ENCODE measurements around the gene EHHADH. TPM values are rescaled to one million over a fixed set of nuclear protein-coding genes. Genes with fewer than 3 reads are reported as not detected.

The EHHADH gene
- total and polyA plus RNA-seq, 4 donors: 2.8 to 11.1 (median 6.3) TPM

- DNase-seq: no peak
- H3K4me3 ChIP-seq: no peak overlapping the region
- WGBS, 2 donors: 95 to 96% methylated on average over 4 of the region's 4 CpGs
- H3K9ac ChIP-seq (ENCODE audit: insufficient read depth in 1 of 2, low read length in 2 of 2): no peak overlapping the region
- ATAC-seq (ENCODE audit: insufficient read depth, low FRiP score): no peak
- no peak for TF ChIP-seq CTCF (IDR thresholded peaks at IDR 0.05; ENCODE audit: control extremely low read depth, extremely low read depth)
- H3K27ac ChIP-seq (ENCODE audit: low read depth in 1 of 2, low read length in 1 of 2): no peak overlapping the region
- H3K9me3 ChIP-seq (ENCODE audit: control insufficient read depth in 4 of 4, insufficient read depth in 3 of 4, low read length in 3 of 4): no peaks in the 10 kb centered on the region
- no peaks in the 10 kb centered on the region for H3K27me3 ChIP-seq (ENCODE audit: control insufficient read depth in 3 of 3, insufficient read depth in 3 of 3, low read length in 2 of 3)
- no peaks in the 10 kb centered on the region for H3K4me1 ChIP-seq (ENCODE audit: control insufficient read depth in 5 of 5, insufficient read depth in 5 of 5, low read length in 5 of 5)
- no peaks in the 10 kb centered on the region for H3K36me3 ChIP-seq (ENCODE audit: control insufficient read depth in 4 of 4, insufficient read depth in 4 of 4, low read length in 4 of 4)
These were observed 43.2 kb downstream of the EHHADH start for GRCh38 chr3:185210621-185211142.

GRCh38 chr3:185208823-185209222, 45.0 kb downstream of the EHHADH start:
- Histone ChIP-seq H3K9ac (ENCODE audit: insufficient read depth in 1 of 2, low read length in 2 of 2) (no peak overlapping the region), H3K36me3 (ENCODE audit: control insufficient read depth in 4 of 4, insufficient read depth in 4 of 4, low read length in 4 of 4) (peaks cover 0 to 2% (median 0%) of the 10 kb centered on the region in 4 donors), H3K27me3 (ENCODE audit: control insufficient read depth in 3 of 3, insufficient read depth in 3 of 3, low read length in 2 of 3) (no peaks in the 10 kb centered on the region), H3K4me1 (ENCODE audit: control insufficient read depth in 5 of 5, insufficient read depth in 5 of 5, low read length in 5 of 5) (no peaks in the 10 kb centered on the region), H3K4me3 (no peak overlapping the region), H3K9me3 (ENCODE audit: control insufficient read depth in 4 of 4, insufficient read depth in 3 of 4, low read length in 3 of 4) (no peaks in the 10 kb centered on the region), H3K27ac (ENCODE audit: low read depth in 1 of 2, low read length in 1 of 2) (no peak overlapping the region)
- no peak for ATAC-seq (ENCODE audit: insufficient read depth, low FRiP score)
- no peak for TF ChIP-seq CTCF (IDR thresholded peaks at IDR 0.05; ENCODE audit: control extremely low read depth, extremely low read depth)
- no peak for DNase-seq
- 92 to 98% methylated on average over 1 of the region's 1 CpG for WGBS, 2 donors

GRCh38 chr3:185207931-185208746, 45.7 kb downstream of the EHHADH start:
- no peak for DNase-seq

More at GRCh38 chr3:185207931-185208746, 45.7 kb downstream of the EHHADH start:
- Histone ChIP-seq H3K36me3 (ENCODE audit: control insufficient read depth in 4 of 4, insufficient read depth in 4 of 4, low read length in 4 of 4) (peaks cover 0 to 2% (median 0%) of the 10 kb centered on the region in 4 donors), H3K4me1 (ENCODE audit: control insufficient read depth in 5 of 5, insufficient read depth in 5 of 5, low read length in 5 of 5) (no peaks in the 10 kb centered on the region), H3K9me3 (ENCODE audit: control insufficient read depth in 4 of 4, insufficient read depth in 3 of 4, low read length in 3 of 4) (no peaks in the 10 kb centered on the region), H3K27ac (ENCODE audit: low read depth in 1 of 2, low read length in 1 of 2) (no peak overlapping the region), H3K9ac (ENCODE audit: insufficient read depth in 1 of 2, low read length in 2 of 2) (no peak overlapping the region), H3K4me3 (no peak overlapping the region), H3K27me3 (ENCODE audit: control insufficient read depth in 3 of 3, insufficient read depth in 3 of 3, low read length in 2 of 3) (no peaks in the 10 kb centered on the region)
- TF ChIP-seq CTCF (IDR thresholded peaks at IDR 0.05; ENCODE audit: control extremely low read depth, extremely low read depth): no peak
- no peak for ATAC-seq (ENCODE audit: insufficient read depth, low FRiP score)
- WGBS, 2 donors: 84 to 92% methylated on average over 6 of the region's 6 CpGs

Data from lung (tissue), 12 donors.